Measurements from ENCODE around the gene LTBP2.

DNA sequence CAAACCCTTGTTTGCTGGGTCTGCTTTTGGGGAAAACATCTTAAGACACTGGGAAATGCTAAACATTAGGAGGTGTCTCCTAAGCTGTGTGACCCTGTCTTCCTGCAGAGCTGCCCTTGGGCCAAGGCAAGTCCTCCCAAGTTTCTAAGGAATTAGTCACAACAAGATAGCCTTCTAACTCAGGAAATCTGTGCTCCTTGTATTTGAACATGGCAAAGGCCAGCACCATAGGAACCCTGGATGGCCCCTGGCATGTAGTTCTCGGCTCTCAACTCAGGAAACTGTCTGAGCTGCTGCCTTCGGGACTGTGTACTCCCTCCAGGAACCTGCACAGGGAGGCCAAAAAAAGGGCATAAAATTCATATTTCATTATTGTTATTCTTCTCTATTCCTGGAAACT, 37.6 kb upstream of the LTBP2 start:
- TF ChIP-seq EZH2phosphoT487 (IDR thresholded peaks at IDR 0.05; ENCODE audit: low read length) (no peak), EZH2 (optimal IDR thresholded peaks at IDR 0.05; ENCODE audit: low read depth, low read length) (no peak)
- TF ChIP-seq, protein P1, sequence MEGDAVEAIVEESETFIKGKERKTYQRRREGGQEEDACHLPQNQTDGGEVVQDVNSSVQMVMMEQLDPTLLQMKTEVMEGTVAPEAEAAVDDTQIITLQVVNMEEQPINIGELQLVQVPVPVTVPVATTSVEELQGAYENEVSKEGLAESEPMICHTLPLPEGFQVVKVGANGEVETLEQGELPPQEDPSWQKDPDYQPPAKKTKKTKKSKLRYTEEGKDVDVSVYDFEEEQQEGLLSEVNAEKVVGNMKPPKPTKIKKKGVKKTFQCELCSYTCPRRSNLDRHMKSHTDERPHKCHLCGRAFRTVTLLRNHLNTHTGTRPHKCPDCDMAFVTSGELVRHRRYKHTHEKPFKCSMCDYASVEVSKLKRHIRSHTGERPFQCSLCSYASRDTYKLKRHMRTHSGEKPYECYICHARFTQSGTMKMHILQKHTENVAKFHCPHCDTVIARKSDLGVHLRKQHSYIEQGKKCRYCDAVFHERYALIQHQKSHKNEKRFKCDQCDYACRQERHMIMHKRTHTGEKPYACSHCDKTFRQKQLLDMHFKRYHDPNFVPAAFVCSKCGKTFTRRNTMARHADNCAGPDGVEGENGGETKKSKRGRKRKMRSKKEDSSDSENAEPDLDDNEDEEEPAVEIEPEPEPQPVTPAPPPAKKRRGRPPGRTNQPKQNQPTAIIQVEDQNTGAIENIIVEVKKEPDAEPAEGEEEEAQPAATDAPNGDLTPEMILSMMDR (IDR thresholded peaks at IDR 0.05; ENCODE audit: low read length), result no peak

Measured in MM.1S (cell line).